K562 (cell line): Measurements from ENCODE around the gene TLL1. TPM values are rescaled to one million over a fixed set of nuclear protein-coding genes. Genes with fewer than 3 reads are reported as not detected.

Source experiments
- ATAC-seq: fragments of 200-7000 bp; cut with Tn5 transposase; 3 replicates; pipeline ENCODE4 v1.9.1; 2020; ENCODE audit warnings: moderate library complexity
- BruUV-seq: library from RNA; stranded (reverse); fragments of 400-500 nt; replicated peaks from 2 replicates; lab custom pipeline; 2021; lab: Mats Ljungman, UMichigan
- CTCF ChIA-PET: fragments of 300-600 bp; formaldehyde crosslinking; extraction: SDS; loops from one replicate; lab custom pipeline; 2021; ENCODE audit warnings: low intra/inter-chr PET ratio; lab: Yijun Ruan, JAX
- POLR2A ChIA-PET: fragments of 300-600, 350-650 bp; sonication (Branson Sonifier 250); formaldehyde crosslinking; extraction: SDS; loops from one replicate; lab custom pipeline; 2021; ENCODE audit warnings: antibody characterized with exemption, inconsistent platforms; lab: Yijun Ruan, JAX
- DNase-seq, 4 experiments: peaks; one replicate each; pipeline versions ENCODE4 v3.0.0 to v3.0.0-alpha.2; 2011 to 2018; ENCODE audit warnings: low spot score in 3 of 4, mixed read lengths in 3 of 4; ENCODE audit errors: extremely low read depth in 1 of 4
- FAIRE-seq: peaks from 2 replicates; lab custom pipeline; 2011; peaks lifted over from hg19 to GRCh38; lab: Jason Lieb, UNC
- H2AFZ ChIP-seq: 2 replicates; pipeline ENCODE4 v1.6.0; 2011; ENCODE audit warnings: low read depth, low read length, control low read depth, inconsistent platforms
- H3K27ac ChIP-seq: fragments of 200-600 bp; 3 replicates; pipeline ENCODE4 v1.8.0; 2011; ENCODE audit warnings: low read depth, mild to moderate bottlenecking, control low read depth, inconsistent platforms, low read length, moderate library complexity, mixed read lengths; ENCODE audit errors: extremely low read depth
- H3K27me3 ChIP-seq, 2 experiments: fragments of 300-600 bp in 1 of 2; 2 replicates in 1 of 2; 3 replicates in 1 of 2; pipeline versions ENCODE4 v1.6.0 to v1.8.0; 2011; ENCODE audit warnings: inconsistent platforms in 2 of 2, low read length in 2 of 2, mild to moderate bottlenecking in 1 of 2, mixed read lengths in 1 of 2, moderate library complexity in 1 of 2; ENCODE audit not compliant: control insufficient read depth in 2 of 2, insufficient read depth in 2 of 2
- H3K36me3 ChIP-seq: fragments of 300-600 bp; 3 replicates; pipeline ENCODE4 v1.8.0; 2011; ENCODE audit warnings: mild to moderate bottlenecking, low read length, inconsistent platforms; ENCODE audit not compliant: control insufficient read depth, insufficient read depth
- H3K4me1 ChIP-seq, 2 experiments: fragments of 200-600 bp in 1 of 2; replicated peaks in 1 of 2; 2 replicates in 1 of 2; 3 replicates in 1 of 2; pipeline versions ENCODE4 v1.5.1 to v1.8.0; 2011; ENCODE audit warnings: inconsistent platforms in 2 of 2, low read length in 2 of 2, mild to moderate bottlenecking in 1 of 2, mixed read lengths in 1 of 2, moderate library complexity in 1 of 2; ENCODE audit not compliant: control insufficient read depth in 2 of 2, insufficient read depth in 2 of 2
- H3K4me2 ChIP-seq: 2 replicates; pipeline ENCODE4 v1.6.1; 2011; ENCODE audit warnings: low read length, control low read depth, inconsistent platforms, mixed read lengths; ENCODE audit not compliant: insufficient read depth
- H3K4me3 ChIP-seq: fragments of 200-600 bp; sonication (generic), shearing (Covaris generic); 2 replicates; pipeline ENCODE4 v1.5.1; 2016; ENCODE audit warnings: control low read depth, inconsistent platforms
- H3K79me2 ChIP-seq: fragments of 200-600 bp; 3 replicates; pipeline ENCODE4 v1.8.0; 2011; ENCODE audit warnings: low read length, inconsistent platforms; ENCODE audit not compliant: control insufficient read depth, insufficient read depth
- H3K9ac ChIP-seq, 2 experiments: 2 replicates each; pipeline versions ENCODE4 v1.6.0 to v1.6.1; 2011; ENCODE audit warnings: low read depth in 2 of 2, low read length in 2 of 2, control low read depth in 1 of 2, inconsistent platforms in 1 of 2, mild to moderate bottlenecking in 1 of 2, mixed read lengths in 1 of 2; ENCODE audit not compliant: insufficient read depth in 1 of 2
- H3K9me1 ChIP-seq: one replicate; pipeline ENCODE4 v1.6.0; 2011; ENCODE audit warnings: inconsistent platforms, mild to moderate bottlenecking, low read length, moderate library complexity; ENCODE audit not compliant: control insufficient read depth, insufficient read depth
- H3K9me3 ChIP-seq: replicated peaks from 2 replicates; pipeline ENCODE4 v1.5.1; 2011; ENCODE audit warnings: low read depth, low read length, inconsistent platforms; ENCODE audit not compliant: control insufficient read depth, insufficient read depth
- H4K20me1 ChIP-seq: replicated peaks from 2 replicates; pipeline ENCODE4 v1.6.1; 2011; ENCODE audit warnings: low read length, inconsistent platforms, mixed read lengths; ENCODE audit not compliant: control insufficient read depth, insufficient read depth
- EGR1 ChIP-seq: fragments of 450-650 bp; conservative IDR thresholded peaks from 2 replicates; pipeline ENCODE4 v1.6.1; 2017; ENCODE audit warnings: mild to moderate bottlenecking
- JUN ChIP-seq, 2 experiments: sonication (generic) in 1 of 2; formaldehyde crosslinking in 1 of 2; IDR thresholded peaks; 2 replicates each; pipeline versions ENCODE4 v1.6.1 to v1.8.0; 2012 to 2022; ENCODE audit warnings: borderline replicate concordance in 2 of 2, mild to moderate bottlenecking in 2 of 2, improper control_type of control experiment in 1 of 2, low read depth in 1 of 2, low read length in 1 of 2, missing genetic modification reagents in 1 of 2
- NFIX ChIP-seq: fragments of 250-450 bp; sonication (Bioruptor Pico); IDR thresholded peaks from 2 replicates; pipeline ENCODE4 v1.4.0; 2020; ENCODE audit warnings: low read depth, mild to moderate bottlenecking, moderate library complexity
- POLR2G ChIP-seq: fragments of 200-400 bp; formaldehyde crosslinking; IDR thresholded peaks from 2 replicates; pipeline ENCODE4 v1.6.1; 2017; ENCODE audit warnings: low read depth, mild to moderate bottlenecking, antibody characterized with exemption, low read length, moderate library complexity
- RBM25 ChIP-seq: fragments of 200-400 bp; formaldehyde crosslinking; IDR thresholded peaks from 2 replicates; pipeline ENCODE4 v1.6.1; 2018; ENCODE audit warnings: low read length, low read depth, moderate library complexity; ENCODE audit not compliant: severe bottlenecking
- SMARCB1 ChIP-seq: IDR thresholded peaks from 2 replicates; pipeline ENCODE4 v1.6.1; 2011; ENCODE audit warnings: improper control_type of control experiment, low read depth; ENCODE audit not compliant: insufficient read length
- TARDBP ChIP-seq: fragments of 450-650 bp; IDR thresholded peaks from 2 replicates; pipeline ENCODE4 v1.6.1; 2016
- TBL1XR1 ChIP-seq, 2 experiments: IDR thresholded peaks; 2 replicates each; pipeline ENCODE4 v1.6.1; 2012; ENCODE audit warnings: improper control_type of control experiment in 2 of 2, low read length in 2 of 2, mild to moderate bottlenecking in 1 of 2
- ZFP1 ChIP-seq: fragments of 450-650 bp; formaldehyde crosslinking; IDR thresholded peaks from 2 replicates; pipeline ENCODE4 v1.4.0; 2020; ENCODE audit warnings: mild to moderate bottlenecking, mixed read lengths
- ZNF197 ChIP-seq: fragments of 200-800 bp; sonication (Bioruptor generic); IDR thresholded peaks from 2 replicates; pipeline ENCODE4 v1.6.1; 2016; ENCODE audit warnings: low read depth, missing genetic modification characterization, missing compliant biosample characterization
- WGBS: fragments of 100-300 bp; shearing (Covaris generic); methylation state at CpG from one replicate; pipeline ENCODE4 v1.1.6; 2016; ENCODE audit warnings: low coverage, mixed read lengths; ENCODE audit not compliant: insufficient coverage; ENCODE audit errors: missing lambda C conversion rate; 5-methylcytosine and 5-hydroxymethylcytosine counted together
- in situ Hi-C: fragments of 300-500 bp; cut with MboI; formaldehyde crosslinking; loops from 4 replicates; pipeline ENCODE4 v1.15.0; 2018; ENCODE audit warnings: inconsistent platforms, mixed read lengths
- intact Hi-C: fragments of 100-400 bp; cut with micrococcal nuclease; formaldehyde crosslinking; loops from 2 replicates; pipeline ENCODE4 v1.14.2; 2022
- polyA plus RNA-seq, 8 experiments: library from polyadenylated mRNA; depleted of rRNA in 4 of 8; stranded (reverse) in 5 of 8; unstranded in 3 of 8; fragments of >200 nt; fragmentation: Nextera tagmentation in 2 of 8; fragmentation: Illumina TruSeq in 1 of 8; extraction: Ambion mirVana in 2 of 8; extraction: Trizol in 1 of 8; gene quantifications; 2 replicates each; pipeline versions ENCODE4 v1.2.1 to v1.2.3, GENCODE V29; 2011 to 2014; ENCODE audit warnings: inconsistent platforms in 1 of 8, missing spikeins in 1 of 8
- total RNA-seq, 7 experiments: library from RNA; depleted of rRNA in 6 of 7; stranded (reverse); fragments of >200 nt in 6 of 7; fragmentation: Illumina TruSeq in 2 of 7; extraction: Trizol in 2 of 7; gene quantifications; 2 replicates each; pipeline versions ENCODE4 v1.2.1 to v1.2.3, GENCODE V29; 2011 to 2021; ENCODE audit warnings: low replicate concordance in 1 of 7
- TF ChIP-seq, protein P1 (sequence below): fragments of 250-450 bp; sonication (Bioruptor Pico); IDR thresholded peaks from 2 replicates; pipeline ENCODE4 v1.8.0; 2022; ENCODE audit warnings: inconsistent platforms
- TF ChIP-seq, protein P2 (sequence below): fragments of 250-450 bp; sonication (Bioruptor Pico); IDR thresholded peaks from 2 replicates; pipeline ENCODE4 v1.4.0; 2020
- TF ChIP-seq, protein P3 (sequence below): sonication (generic); formaldehyde crosslinking; IDR thresholded peaks from 2 replicates; pipeline ENCODE4 v1.9.0; 2022; ENCODE audit warnings: mild to moderate bottlenecking, missing genetic modification reagents

Gene TLL1
- total and polyA plus RNA-seq, 9 of the 15 experiments (the other 6 are each of a cell fraction or from before 2014, with no cell fraction given): not detected

DNA sequence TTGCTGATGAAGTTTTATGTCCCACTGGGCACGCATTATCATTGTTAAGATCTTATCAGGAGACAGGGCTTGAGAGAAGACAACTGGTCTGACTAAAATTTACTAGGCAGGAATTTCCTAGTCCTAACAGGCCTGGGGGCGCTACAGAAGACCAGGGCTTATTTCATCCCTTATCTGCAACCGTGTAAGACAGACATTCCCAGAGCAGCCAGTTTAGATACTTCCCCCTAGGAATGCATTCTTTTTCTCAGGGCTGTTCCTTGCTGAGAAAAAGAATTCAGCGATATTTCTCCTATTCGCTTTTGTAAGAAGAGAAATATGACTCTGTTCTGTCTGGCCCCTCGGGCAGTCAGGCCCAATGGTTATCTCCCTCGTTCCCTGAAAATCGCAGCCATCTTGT lies 93.8 kb downstream of the TLL1 start:
- intact Hi-C loops: no loop called here
- TF ChIP-seq SMARCB1 (no peak), EGR1 (no peak), ZNF197 (no peak), ZFP1 (CRISPR knock-in tag) (no peak), RBM25 (no peak), JUN (IDR thresholded peaks at IDR 0.05; ENCODE audit: borderline replicate concordance, low read depth, low read length) (no peak), JUN (CRISPR knock-in tag; IDR thresholded peaks at IDR 0.05; ENCODE audit: borderline replicate concordance) (no peak), NFIX (CRISPR knock-in tag) (no peak), TARDBP (no peak), POLR2G (no peak), TBL1XR1 (IDR thresholded peaks at IDR 0.05; ENCODE audit: low read length in 2 of 2) (no peak)
- TF ChIP-seq, protein P1, sequence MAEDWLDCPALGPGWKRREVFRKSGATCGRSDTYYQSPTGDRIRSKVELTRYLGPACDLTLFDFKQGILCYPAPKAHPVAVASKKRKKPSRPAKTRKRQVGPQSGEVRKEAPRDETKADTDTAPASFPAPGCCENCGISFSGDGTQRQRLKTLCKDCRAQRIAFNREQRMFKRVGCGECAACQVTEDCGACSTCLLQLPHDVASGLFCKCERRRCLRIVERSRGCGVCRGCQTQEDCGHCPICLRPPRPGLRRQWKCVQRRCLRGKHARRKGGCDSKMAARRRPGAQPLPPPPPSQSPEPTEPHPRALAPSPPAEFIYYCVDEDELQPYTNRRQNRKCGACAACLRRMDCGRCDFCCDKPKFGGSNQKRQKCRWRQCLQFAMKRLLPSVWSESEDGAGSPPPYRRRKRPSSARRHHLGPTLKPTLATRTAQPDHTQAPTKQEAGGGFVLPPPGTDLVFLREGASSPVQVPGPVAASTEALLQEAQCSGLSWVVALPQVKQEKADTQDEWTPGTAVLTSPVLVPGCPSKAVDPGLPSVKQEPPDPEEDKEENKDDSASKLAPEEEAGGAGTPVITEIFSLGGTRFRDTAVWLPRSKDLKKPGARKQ (CRISPR knock-in tag): no peak
- TF ChIP-seq, protein P2, sequence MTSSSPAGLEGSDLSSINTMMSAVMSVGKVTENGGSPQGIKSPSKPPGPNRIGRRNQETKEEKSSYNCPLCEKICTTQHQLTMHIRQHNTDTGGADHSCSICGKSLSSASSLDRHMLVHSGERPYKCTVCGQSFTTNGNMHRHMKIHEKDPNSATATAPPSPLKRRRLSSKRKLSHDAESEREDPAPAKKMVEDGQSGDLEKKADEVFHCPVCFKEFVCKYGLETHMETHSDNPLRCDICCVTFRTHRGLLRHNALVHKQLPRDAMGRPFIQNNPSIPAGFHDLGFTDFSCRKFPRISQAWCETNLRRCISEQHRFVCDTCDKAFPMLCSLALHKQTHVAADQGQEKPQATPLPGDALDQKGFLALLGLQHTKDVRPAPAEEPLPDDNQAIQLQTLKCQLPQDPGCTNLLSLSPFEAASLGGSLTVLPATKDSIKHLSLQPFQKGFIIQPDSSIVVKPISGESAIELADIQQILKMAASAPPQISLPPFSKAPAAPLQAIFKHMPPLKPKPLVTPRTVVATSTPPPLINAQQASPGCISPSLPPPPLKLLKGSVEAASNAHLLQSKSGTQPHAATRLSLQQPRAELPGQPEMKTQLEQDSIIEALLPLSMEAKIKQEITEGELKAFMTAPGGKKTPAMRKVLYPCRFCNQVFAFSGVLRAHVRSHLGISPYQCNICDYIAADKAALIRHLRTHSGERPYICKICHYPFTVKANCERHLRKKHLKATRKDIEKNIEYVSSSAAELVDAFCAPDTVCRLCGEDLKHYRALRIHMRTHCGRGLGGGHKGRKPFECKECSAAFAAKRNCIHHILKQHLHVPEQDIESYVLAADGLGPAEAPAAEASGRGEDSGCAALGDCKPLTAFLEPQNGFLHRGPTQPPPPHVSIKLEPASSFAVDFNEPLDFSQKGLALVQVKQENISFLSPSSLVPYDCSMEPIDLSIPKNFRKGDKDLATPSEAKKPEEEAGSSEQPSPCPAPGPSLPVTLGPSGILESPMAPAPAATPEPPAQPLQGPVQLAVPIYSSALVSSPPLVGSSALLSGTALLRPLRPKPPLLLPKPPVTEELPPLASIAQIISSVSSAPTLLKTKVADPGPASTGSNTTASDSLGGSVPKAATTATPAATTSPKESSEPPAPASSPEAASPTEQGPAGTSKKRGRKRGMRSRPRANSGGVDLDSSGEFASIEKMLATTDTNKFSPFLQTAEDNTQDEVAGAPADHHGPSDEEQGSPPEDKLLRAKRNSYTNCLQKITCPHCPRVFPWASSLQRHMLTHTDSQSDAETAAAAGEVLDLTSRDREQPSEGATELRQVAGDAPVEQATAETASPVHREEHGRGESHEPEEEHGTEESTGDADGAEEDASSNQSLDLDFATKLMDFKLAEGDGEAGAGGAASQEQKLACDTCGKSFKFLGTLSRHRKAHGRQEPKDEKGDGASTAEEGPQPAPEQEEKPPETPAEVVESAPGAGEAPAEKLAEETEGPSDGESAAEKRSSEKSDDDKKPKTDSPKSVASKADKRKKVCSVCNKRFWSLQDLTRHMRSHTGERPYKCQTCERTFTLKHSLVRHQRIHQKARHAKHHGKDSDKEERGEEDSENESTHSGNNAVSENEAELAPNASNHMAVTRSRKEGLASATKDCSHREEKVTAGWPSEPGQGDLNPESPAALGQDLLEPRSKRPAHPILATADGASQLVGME (CRISPR knock-in tag): no peak
- TF ChIP-seq, protein P3, sequence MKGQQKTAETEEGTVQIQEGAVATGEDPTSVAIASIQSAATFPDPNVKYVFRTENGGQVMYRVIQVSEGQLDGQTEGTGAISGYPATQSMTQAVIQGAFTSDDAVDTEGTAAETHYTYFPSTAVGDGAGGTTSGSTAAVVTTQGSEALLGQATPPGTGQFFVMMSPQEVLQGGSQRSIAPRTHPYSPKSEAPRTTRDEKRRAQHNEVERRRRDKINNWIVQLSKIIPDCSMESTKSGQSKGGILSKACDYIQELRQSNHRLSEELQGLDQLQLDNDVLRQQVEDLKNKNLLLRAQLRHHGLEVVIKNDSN (CRISPR knock-in tag): no peak
- no TSS peak for BruUV-seq

More for the DNA sequence above, 93.8 kb downstream of the TLL1 start:
- no peak overlapping the region for H2AFZ ChIP-seq
- no peak for FAIRE-seq
- no peak overlapping the region for H3K4me3 ChIP-seq
- in situ Hi-C loops: no loop called here
- H3K4me2 ChIP-seq: no peak overlapping the region
- no peak for DNase-seq
- H3K27me3 ChIP-seq: no peaks in the 10 kb centered on the region
- no peak for ATAC-seq
- WGBS: 6% methylated on average over 8 of the region's 8 CpGs
- no peaks in the 10 kb centered on the region for H3K36me3 ChIP-seq
- no peak overlapping the region for H3K9ac ChIP-seq
- H3K27ac ChIP-seq: no peak overlapping the region
- H4K20me1 ChIP-seq: no peaks in the 10 kb centered on the region
- H3K9me3 ChIP-seq: no peaks in the 10 kb centered on the region
- CTCF ChIA-PET: no interaction called here
- no peaks in the 10 kb centered on the region for H3K9me1 ChIP-seq
- POLR2A ChIA-PET: no interaction called here
- no peaks in the 10 kb centered on the region for H3K79me2 ChIP-seq
- no peaks in the 10 kb centered on the region for H3K4me1 ChIP-seq
